GM18526 (cell line): ENCODE data around the gene MGAT4D.

Source experiments
- POLR2A ChIP-seq: IDR thresholded peaks from 3 replicates; pipeline ENCODE4 v1.6.1; 2011; ENCODE audit not compliant: insufficient read length; ENCODE audit errors: extremely low read depth

Gene MGAT4D

GRCh38 chr4:140450352-140450751 is 47.7 kb downstream of the MGAT4D start:
- TF ChIP-seq POLR2A, result no peak

- TF ChIP-seq POLR2A, result no peak
Measured at GRCh38 chr4:140448830-140449229, 49.3 kb downstream of the MGAT4D start.

GRCh38 chr4:140448162-140448561 is 49.9 kb downstream of the MGAT4D start:
- TF ChIP-seq POLR2A, result no peak

- TF ChIP-seq POLR2A, result no peak
Measured at GRCh38 chr4:140439644-140440142, 58.4 kb downstream of the MGAT4D start.

GRCh38 chr4:140427919-140428471 is 70.1 kb downstream of the MGAT4D start:
- no peak for TF ChIP-seq POLR2A

- no peak for TF ChIP-seq POLR2A
Measured at GRCh38 chr4:140427106-140427918, 70.8 kb downstream of the MGAT4D start, which contains the start of gene CLGN. TSS of gene CLGN (minus strand) at chr4:140427648. CDS start at chr4:140413078, 14,570 bp downstream.

- TF ChIP-seq POLR2A, result no peak
Measured at GRCh38 chr4:140426610-140427105, 71.4 kb downstream of the MGAT4D start.

GRCh38 chr4:140423106-140423505 is 75.0 kb downstream of the MGAT4D start:
- no peak for TF ChIP-seq POLR2A

GRCh38 chr4:140408974-140409373 is 89.1 kb downstream of the MGAT4D start:
- TF ChIP-seq POLR2A, result no peak

GRCh38 chr4:140406292-140406691 is 91.8 kb downstream of the MGAT4D start:
- TF ChIP-seq POLR2A, result no peak

- TF ChIP-seq POLR2A, result no peak
Measured at GRCh38 chr4:140400111-140400510, 98.0 kb downstream of the MGAT4D start.

GRCh38 chr4:140395668-140396067 is 102.4 kb downstream of the MGAT4D start:
- no peak for TF ChIP-seq POLR2A
